HG03354 (cell line): ENCODE measurements around the gene KBTBD7.

ENCODE experiments used
- ATAC-seq: cut with Tn5 transposase; IDR thresholded peaks from one replicate; pipeline ENCODE4 v1.9.1; 2021; ENCODE audit warnings: mild to moderate bottlenecking; ENCODE audit not compliant: unreplicated experiment, poor library complexity, severe bottlenecking

KBTBD7 gene

GRCh38 chr13:41145136-41145908, 49.0 kb downstream of the KBTBD7 start:
- no peak for ATAC-seq

- no peak for ATAC-seq
Observed at GRCh38 chr13:41144576-41144975, 49.8 kb downstream of the KBTBD7 start.
